K562 (cell line): Measurements from ENCODE around the gene AFDN. TPM values are rescaled to one million over a fixed set of nuclear protein-coding genes. Genes with fewer than 3 reads are reported as not detected.
A peak's percentile ranks its signal among the peaks of the same experiment; 100 is the strongest.

Experiments
- ARID3A ChIP-seq: IDR thresholded peaks from 2 replicates; pipeline ENCODE4 v1.6.1; 2012; ENCODE audit warnings: low read depth, low read length, improper control_type of control experiment, borderline replicate concordance
- C11orf30 ChIP-seq: fragments of 450-650 bp; IDR thresholded peaks from 2 replicates; pipeline ENCODE4 v1.6.1; 2016; ENCODE audit warnings: low read depth, mild to moderate bottlenecking
- CC2D1A ChIP-seq: fragments of 450-650 bp; IDR thresholded peaks from 2 replicates; pipeline ENCODE4 v1.6.1; 2017; ENCODE audit warnings: mild to moderate bottlenecking
- NCOA1 ChIP-seq: fragments of 450-650 bp; IDR thresholded peaks from 2 replicates; pipeline ENCODE4 v1.6.1; 2016; ENCODE audit warnings: low read depth
- NCOA2 ChIP-seq, 2 experiments: fragments of 450-650 bp; IDR thresholded peaks; 2 replicates each; pipeline ENCODE4 v1.6.1; 2018; ENCODE audit warnings: mild to moderate bottlenecking in 2 of 2, moderate library complexity in 1 of 2; ENCODE audit not compliant: partially characterized antibody in 2 of 2
- NCOR1 ChIP-seq: fragments of 450-650 bp; IDR thresholded peaks from 2 replicates; pipeline ENCODE4 v1.6.1; 2016; ENCODE audit warnings: mild to moderate bottlenecking, moderate library complexity
- NR3C1 ChIP-seq: sonication (generic); formaldehyde crosslinking; IDR thresholded peaks from 2 replicates; pipeline ENCODE4 v1.8.1; 2022; ENCODE audit warnings: missing genetic modification reagents
- TAF9B ChIP-seq: fragments of 450-650 bp; IDR thresholded peaks from 2 replicates; pipeline ENCODE4 v1.6.1; 2018; ENCODE audit warnings: mild to moderate bottlenecking; ENCODE audit not compliant: partially characterized antibody
- ZFPM2 ChIP-seq: fragments of 250-450 bp; sonication (Bioruptor Pico); IDR thresholded peaks from 2 replicates; pipeline ENCODE4 v1.5.1; 2022; ENCODE audit warnings: mild to moderate bottlenecking
- ZNF316 ChIP-seq: fragments of 450-650 bp; IDR thresholded peaks from 2 replicates; pipeline ENCODE4 v1.6.1; 2016
- ZNF639 ChIP-seq, 2 experiments: fragments of 200-800 bp in 1 of 2; sonication (Bioruptor generic) in 1 of 2; sonication (generic) in 1 of 2; formaldehyde crosslinking in 1 of 2; IDR thresholded peaks in 1 of 2; conservative IDR thresholded peaks in 1 of 2; 2 replicates each; pipeline versions ENCODE4 v1.5.0 to v1.6.1; 2016 to 2020; ENCODE audit warnings: missing compliant biosample characterization in 1 of 2, missing genetic modification characterization in 1 of 2, missing genetic modification reagents in 1 of 2
- polyA plus RNA-seq, 8 experiments: library from polyadenylated mRNA; depleted of rRNA in 4 of 8; stranded (reverse) in 5 of 8; unstranded in 3 of 8; fragments of >200 nt; fragmentation: Nextera tagmentation in 2 of 8; fragmentation: Illumina TruSeq in 1 of 8; extraction: Ambion mirVana in 2 of 8; extraction: Trizol in 1 of 8; gene quantifications; 2 replicates each; pipeline versions ENCODE4 v1.2.1 to v1.2.3, GENCODE V29; 2011 to 2014; ENCODE audit warnings: inconsistent platforms in 1 of 8, missing spikeins in 1 of 8
- total RNA-seq, 7 experiments: library from RNA; depleted of rRNA in 6 of 7; stranded (reverse); fragments of >200 nt in 6 of 7; fragmentation: Illumina TruSeq in 2 of 7; extraction: Trizol in 2 of 7; gene quantifications; 2 replicates each; pipeline versions ENCODE4 v1.2.1 to v1.2.3, GENCODE V29; 2011 to 2021; ENCODE audit warnings: low replicate concordance in 1 of 7
- TF ChIP-seq, protein P1 (sequence below): fragments of 150-350 bp; conservative IDR thresholded peaks from 2 replicates; pipeline ENCODE4 v1.6.1; 2014; ENCODE audit warnings: low read length
- TF ChIP-seq, protein P2 (sequence below): fragments of 450-650 bp; IDR thresholded peaks from 2 replicates; pipeline ENCODE4 v1.6.1; 2016; ENCODE audit warnings: antibody characterized with exemption
- TF ChIP-seq, protein P3 (sequence below): fragments of 450-650 bp; IDR thresholded peaks from 2 replicates; pipeline ENCODE4 v1.7.1; 2018; ENCODE audit warnings: mild to moderate bottlenecking, low read depth; ENCODE audit not compliant: partially characterized antibody

Gene AFDN
- total and polyA plus RNA-seq, 9 of the 15 experiments (the other 6 are each of a cell fraction or from before 2014, with no cell fraction given) = 7.2 to 129 (median 105) TPM

DNA sequence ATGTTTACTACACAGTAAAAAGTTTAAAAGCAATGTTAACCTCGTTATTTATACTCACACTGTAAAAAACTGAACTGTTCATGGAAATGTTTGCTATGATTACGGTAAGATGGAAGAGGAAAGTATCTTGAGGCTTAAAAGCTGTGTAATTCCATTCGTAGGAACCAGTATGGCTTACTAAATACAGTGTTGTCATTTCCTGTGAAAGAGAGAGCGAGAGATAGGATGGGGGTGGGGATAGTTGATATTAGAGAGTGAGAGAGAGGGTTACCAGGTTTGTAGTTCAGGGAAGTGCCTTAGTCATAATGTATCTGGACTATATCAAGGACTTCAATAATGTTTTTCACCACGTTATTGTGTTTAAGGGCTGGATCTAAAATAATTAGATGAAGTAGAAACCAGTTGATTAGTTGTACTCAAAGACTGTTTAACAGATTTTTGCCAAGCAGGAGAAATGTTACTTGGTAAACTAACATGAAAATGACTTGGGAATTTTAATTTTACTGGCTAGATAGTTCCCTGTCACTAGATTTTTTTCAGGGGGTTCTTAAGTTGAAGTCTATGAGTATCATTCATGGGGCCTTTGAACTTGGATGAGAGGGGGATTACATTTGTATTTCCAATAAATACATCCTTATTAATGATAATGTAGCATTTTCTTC is 30.4 kb downstream of the AFDN start (continued):
- TF ChIP-seq, protein P1, sequence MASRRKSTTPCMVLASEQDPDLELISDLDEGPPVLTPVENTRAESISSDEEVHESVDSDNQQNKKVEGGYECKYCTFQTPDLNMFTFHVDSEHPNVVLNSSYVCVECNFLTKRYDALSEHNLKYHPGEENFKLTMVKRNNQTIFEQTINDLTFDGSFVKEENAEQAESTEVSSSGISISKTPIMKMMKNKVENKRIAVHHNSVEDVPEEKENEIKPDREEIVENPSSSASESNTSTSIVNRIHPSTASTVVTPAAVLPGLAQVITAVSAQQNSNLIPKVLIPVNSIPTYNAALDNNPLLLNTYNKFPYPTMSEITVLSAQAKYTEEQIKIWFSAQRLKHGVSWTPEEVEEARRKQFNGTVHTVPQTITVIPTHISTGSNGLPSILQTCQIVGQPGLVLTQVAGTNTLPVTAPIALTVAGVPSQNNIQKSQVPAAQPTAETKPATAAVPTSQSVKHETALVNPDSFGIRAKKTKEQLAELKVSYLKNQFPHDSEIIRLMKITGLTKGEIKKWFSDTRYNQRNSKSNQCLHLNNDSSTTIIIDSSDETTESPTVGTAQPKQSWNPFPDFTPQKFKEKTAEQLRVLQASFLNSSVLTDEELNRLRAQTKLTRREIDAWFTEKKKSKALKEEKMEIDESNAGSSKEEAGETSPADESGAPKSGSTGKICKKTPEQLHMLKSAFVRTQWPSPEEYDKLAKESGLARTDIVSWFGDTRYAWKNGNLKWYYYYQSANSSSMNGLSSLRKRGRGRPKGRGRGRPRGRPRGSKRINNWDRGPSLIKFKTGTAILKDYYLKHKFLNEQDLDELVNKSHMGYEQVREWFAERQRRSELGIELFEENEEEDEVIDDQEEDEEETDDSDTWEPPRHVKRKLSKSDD = no peak
- TF ChIP-seq NCOA1 (0 out of 2 replicates have a peak, but pooled peaks have one; percentile 26), NCOR1 (peak; percentile 70), ARID3A (peak; percentile 99), ZFPM2 (CRISPR knock-in tag) (no peak), NR3C1 (CRISPR knock-in tag) (no peak), CC2D1A (0 out of 2 replicates have a peak, but pooled peaks have one; percentile 29), ZNF316 (peak; percentile 64; the same call in 1 of the 2 replicates), ZNF639 (CRISPR knock-in tag; conservative IDR thresholded peaks at IDR 0.05 in 1 of 2, IDR thresholded peaks at IDR 0.05 in 1 of 2) (no peak; a peak in 1 of 4 replicates), NCOA2 (IDR thresholded peaks at IDR 0.05; ENCODE audit: partially characterized antibody in 2 of 2) (no peak), TAF9B (peak; percentile 62), C11orf30 (peak; percentile 62)
- TF ChIP-seq, protein P2, sequence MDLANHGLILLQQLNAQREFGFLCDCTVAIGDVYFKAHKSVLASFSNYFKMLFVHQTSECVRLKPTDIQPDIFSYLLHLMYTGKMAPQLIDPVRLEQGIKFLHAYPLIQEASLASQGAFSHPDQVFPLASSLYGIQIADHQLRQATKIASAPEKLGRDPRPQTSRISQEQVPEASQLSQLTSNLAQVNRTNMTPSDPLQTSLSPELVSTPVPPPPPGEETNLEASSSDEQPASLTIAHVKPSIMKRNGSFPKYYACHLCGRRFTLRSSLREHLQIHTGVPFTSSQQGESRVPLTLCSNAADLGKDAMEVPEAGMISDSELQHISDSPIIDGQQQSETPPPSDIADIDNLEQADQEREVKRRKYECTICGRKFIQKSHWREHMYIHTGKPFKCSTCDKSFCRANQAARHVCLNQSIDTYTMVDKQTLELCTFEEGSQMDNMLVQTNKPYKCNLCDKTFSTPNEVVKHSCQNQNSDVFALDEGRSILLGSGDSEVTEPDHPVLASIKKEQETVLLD = peak; percentile 85
- TF ChIP-seq, protein P3, sequence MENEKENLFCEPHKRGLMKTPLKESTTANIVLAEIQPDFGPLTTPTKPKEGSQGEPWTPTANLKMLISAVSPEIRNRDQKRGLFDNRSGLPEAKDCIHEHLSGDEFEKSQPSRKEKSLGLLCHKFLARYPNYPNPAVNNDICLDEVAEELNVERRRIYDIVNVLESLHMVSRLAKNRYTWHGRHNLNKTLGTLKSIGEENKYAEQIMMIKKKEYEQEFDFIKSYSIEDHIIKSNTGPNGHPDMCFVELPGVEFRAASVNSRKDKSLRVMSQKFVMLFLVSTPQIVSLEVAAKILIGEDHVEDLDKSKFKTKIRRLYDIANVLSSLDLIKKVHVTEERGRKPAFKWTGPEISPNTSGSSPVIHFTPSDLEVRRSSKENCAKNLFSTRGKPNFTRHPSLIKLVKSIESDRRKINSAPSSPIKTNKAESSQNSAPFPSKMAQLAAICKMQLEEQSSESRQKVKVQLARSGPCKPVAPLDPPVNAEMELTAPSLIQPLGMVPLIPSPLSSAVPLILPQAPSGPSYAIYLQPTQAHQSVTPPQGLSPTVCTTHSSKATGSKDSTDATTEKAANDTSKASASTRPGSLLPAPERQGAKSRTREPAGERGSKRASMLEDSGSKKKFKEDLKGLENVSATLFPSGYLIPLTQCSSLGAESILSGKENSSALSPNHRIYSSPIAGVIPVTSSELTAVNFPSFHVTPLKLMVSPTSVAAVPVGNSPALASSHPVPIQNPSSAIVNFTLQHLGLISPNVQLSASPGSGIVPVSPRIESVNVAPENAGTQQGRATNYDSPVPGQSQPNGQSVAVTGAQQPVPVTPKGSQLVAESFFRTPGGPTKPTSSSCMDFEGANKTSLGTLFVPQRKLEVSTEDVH = peak; percentile 35
